NCI-H748 treated with DMSO at 0.1 percent for 48 hours (cell line): ENCODE results near the gene ROPN1B.
"Not testable (repeated sequence)": the region's sequence is repeated elsewhere in the genome, so short reads cannot be mapped to it uniquely, and the experiment has no call there.

Source experiments
- DNase-seq: peaks from one replicate; lab custom pipeline; 2025; lab: John Stamatoyannopoulos, UW

Gene ROPN1B

GRCh38 chr3:125958511-125959316 lies 10.3 kb upstream of the ROPN1B start:
- no peak for DNase-seq

- DNase-seq, result no peak
These were observed 9.5 kb upstream of the ROPN1B start for GRCh38 chr3:125959317-125960065.

GRCh38 chr3:125960066-125960424 lies 8.9 kb upstream of the ROPN1B start:
- no peak for DNase-seq

- DNase-seq, result no peak
These were observed 8.3 kb upstream of the ROPN1B start for GRCh38 chr3:125960456-125961288.

GRCh38 chr3:125961289-125961589 lies 7.7 kb upstream of the ROPN1B start:
- DNase-seq, result no peak

- not testable (repeated sequence) for DNase-seq
These were observed 5.1 kb upstream of the ROPN1B start for GRCh38 chr3:125963834-125964233.

- no peak for DNase-seq
These were observed 3.5 kb upstream of the ROPN1B start for GRCh38 chr3:125965505-125965904.

GRCh38 chr3:125967156-125967555 lies 1.8 kb upstream of the ROPN1B start:
- peak; percentile 64 for DNase-seq

- DNase-seq, result not testable (repeated sequence)
These were observed 857 bp upstream of the ROPN1B start for GRCh38 chr3:125968121-125968520.

- DNase-seq, result peak; percentile 19
These were observed 3.3 kb downstream of the ROPN1B start for GRCh38 chr3:125971997-125972944.

GRCh38 chr3:125975245-125976002 lies 6.4 kb downstream of the ROPN1B start:
- DNase-seq, result not testable (repeated sequence)

- DNase-seq, result not testable (repeated sequence)
These were observed 7.0 kb downstream of the ROPN1B start for GRCh38 chr3:125976003-125976390.

GRCh38 chr3:125977104-125977503 lies 8.1 kb downstream of the ROPN1B start:
- not testable (repeated sequence) for DNase-seq

- DNase-seq, result not testable (repeated sequence)
These were observed 16.0 kb downstream of the ROPN1B start for GRCh38 chr3:125984951-125985350.

GRCh38 chr3:125990253-125990970 lies 21.4 kb downstream of the ROPN1B start:
- DNase-seq, result peak; percentile 33

- DNase-seq, result not testable (repeated sequence)
These were observed 27.8 kb downstream of the ROPN1B start for GRCh38 chr3:125996751-125997150.

GRCh38 chr3:126002189-126002588 lies 33.2 kb downstream of the ROPN1B start:
- no peak for DNase-seq

GRCh38 chr3:126003447-126004190 lies 34.6 kb downstream of the ROPN1B start:
- DNase-seq, result no peak

GRCh38 chr3:126004217-126004616 lies 35.2 kb downstream of the ROPN1B start:
- no peak for DNase-seq
